SK-N-MC (cell line): Measurements from ENCODE around the gene HYDIN.
"Not testable (repeated sequence)": the region's sequence is repeated elsewhere in the genome, so short reads cannot be mapped to it uniquely, and the experiment has no call there.

Source experiments
- EZH2 ChIP-seq: fragments of 200-600 bp; sonication (generic); IDR thresholded peaks from one replicate; pipeline ENCODE4 v1.6.1; 2017; ENCODE audit warnings: antibody characterized with exemption
- FOXP2 ChIP-seq: optimal IDR thresholded peaks from 2 replicates; pipeline ENCODE3; 2011; ENCODE audit warnings: mild to moderate bottlenecking, moderate library complexity; ENCODE audit not compliant: insufficient read depth; ENCODE audit errors: extremely low read length, control extremely low read depth
- POLR2AphosphoS5 ChIP-seq: IDR thresholded peaks from 2 replicates; pipeline ENCODE4 v1.6.1; 2012; ENCODE audit warnings: mild to moderate bottlenecking, low read depth, low read length, borderline replicate concordance

DNA sequence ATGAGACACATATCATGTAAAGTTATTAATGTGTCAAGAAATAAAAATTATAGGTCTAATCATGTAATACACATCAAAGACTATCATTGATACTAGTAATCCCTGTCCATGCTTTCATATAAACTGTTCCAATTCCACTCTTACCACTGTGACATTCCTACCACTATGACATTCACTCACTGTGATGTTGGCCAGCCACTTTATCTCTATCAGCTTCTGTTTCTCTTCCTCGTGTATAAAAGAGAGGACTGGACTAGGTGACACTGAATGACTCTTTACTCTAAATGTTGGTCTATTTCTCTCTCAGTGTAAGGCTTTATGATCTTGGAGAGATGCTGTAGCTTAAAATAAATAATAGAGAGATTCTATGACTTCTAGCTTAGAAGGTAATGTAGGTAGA, 150.3 kb downstream of the HYDIN start:
- not testable (repeated sequence) for TF ChIP-seq EZH2, POLR2AphosphoS5, FOXP2
